ENCODE measurements around the gene ALG8. TPM values are rescaled to one million over a fixed set of nuclear protein-coding genes. Genes with fewer than 3 reads are reported as not detected.

ALG8 gene
- total RNA-seq, 1 donor from 2014 or later: 31.5 TPM

- Histone ChIP-seq H3K27me3 (no peaks in the 10 kb centered on the region), H3K4me3 (no peak overlapping the region), H3K36me3 (peaks cover 45% of the 10 kb centered on the region), H3K9me3 (no peaks in the 10 kb centered on the region), H3K4me1 (no peaks in the 10 kb centered on the region), H3K27ac (no peak overlapping the region)
- TF ChIP-seq CTCF (IDR thresholded peaks at IDR 0.05): no peak
- intact Hi-C loops (cut with DNase I): no loop called here
- ATAC-seq (no peak), DNase-seq (no peak)
Measured at GRCh38 chr11:78067704-78068103, 71.7 kb downstream of the ALG8 start.

DNA sequence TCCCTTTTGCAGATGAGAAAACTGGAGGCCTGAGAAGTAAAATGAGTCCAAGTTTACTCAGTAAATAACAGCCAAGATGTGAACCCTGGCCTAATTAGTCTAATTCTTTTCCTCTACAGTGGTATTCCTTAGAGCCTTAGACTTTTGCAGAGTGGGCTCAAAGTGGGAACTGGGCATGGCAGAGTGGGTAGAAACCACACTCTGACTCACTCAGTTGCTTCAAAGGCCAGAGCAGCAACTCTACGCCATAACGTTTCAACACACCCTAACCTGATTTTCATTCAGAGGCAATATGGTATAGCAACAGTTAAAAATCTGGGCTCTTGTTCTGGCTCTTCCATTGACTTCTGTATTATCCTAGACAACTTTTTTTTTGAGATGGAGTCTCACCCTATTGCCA, 73.0 kb downstream of the ALG8 start:
- no peak for TF ChIP-seq CTCF (IDR thresholded peaks at IDR 0.05)
- H3K36me3 ChIP-seq: peaks cover 34% of the 10 kb centered on the region
- H3K27ac ChIP-seq: no peak overlapping the region
- DNase-seq (no peak), ATAC-seq (no peak)
- no peak overlapping the region for H3K4me3 ChIP-seq
- intact Hi-C loops (cut with DNase I): no loop called here
- H3K9me3 ChIP-seq: no peaks in the 10 kb centered on the region
- H3K27me3 ChIP-seq: no peaks in the 10 kb centered on the region
- H3K4me1 ChIP-seq: peaks cover 5% of the 10 kb centered on the region

GRCh38 chr11:78065203-78065602, 74.2 kb downstream of the ALG8 start:
- TF ChIP-seq CTCF (IDR thresholded peaks at IDR 0.05): no peak
- no peak for ATAC-seq
- intact Hi-C loops (cut with DNase I): no loop called here

GRCh38 chr11:78063440-78064181, 75.8 kb downstream of the ALG8 start, which contains the start of gene THRSP:
TSS of gene THRSP (plus strand) at chr11:78063861. CDS start at chr11:78063882, 21 bp downstream.
- H3K4me3 ChIP-seq: no peak within 1 kb of the TSS
- H3K27ac ChIP-seq: no peak within 1 kb of the TSS

More at GRCh38 chr11:78065203-78065602, 74.2 kb downstream of the ALG8 start:
- Histone ChIP-seq H3K4me3 (no peak overlapping the region), H3K36me3 (peaks cover 21% of the 10 kb centered on the region), H3K27me3 (no peaks in the 10 kb centered on the region), H3K9me3 (no peaks in the 10 kb centered on the region), H3K4me1 (peaks cover 13% of the 10 kb centered on the region), H3K27ac (no peak overlapping the region)
- DNase-seq: no peak

GRCh38 chr11:78062671-78063070, 76.8 kb downstream of the ALG8 start:
- intact Hi-C loops (cut with DNase I): no loop called here
- Histone ChIP-seq H3K27ac (no peak overlapping the region), H3K4me1 (peaks cover 13% of the 10 kb centered on the region), H3K27me3 (no peaks in the 10 kb centered on the region), H3K9me3 (no peaks in the 10 kb centered on the region), H3K36me3 (no peaks in the 10 kb centered on the region), H3K4me3 (no peak overlapping the region)
- DNase-seq (no peak), ATAC-seq (no peak)
- no peak for TF ChIP-seq CTCF (IDR thresholded peaks at IDR 0.05)

More at GRCh38 chr11:78063440-78064181, 75.8 kb downstream of the ALG8 start, which contains the start of gene THRSP:
- TF ChIP-seq CTCF (IDR thresholded peaks at IDR 0.05): no peak
- intact Hi-C loops (cut with DNase I): no loop called here
- H3K4me1 ChIP-seq: peaks cover 13% of the 10 kb centered on the region
- H3K27me3 ChIP-seq: no peaks in the 10 kb centered on the region
- no peaks in the 10 kb centered on the region for H3K9me3 ChIP-seq
- ATAC-seq (peak; percentile 23), DNase-seq (no peak)
- peaks cover 6% of the 10 kb centered on the region for H3K36me3 ChIP-seq
